Measurements from ENCODE around the gene MRPS30.
"Not testable (repeated sequence)": the region's sequence is repeated elsewhere in the genome, so short reads cannot be mapped to it uniquely, and the experiment has no call there.

Gene MRPS30

GRCh38 chr5:44814761-44815160 is 6.0 kb downstream of the MRPS30 start:
- TF ChIP-seq CTCF (IDR thresholded peaks at IDR 0.05; ENCODE audit: low read depth, low read length, missing control alignments) = no peak
- DNase-seq (ENCODE audit: low read depth) = no peak
- in situ Hi-C loops (cut with HindIII; ENCODE audit: low sequenced_read_pairs) = no loop called here
- H3K4me3 ChIP-seq (ENCODE audit: low read depth, low read length) = no peak overlapping the region

GRCh38 chr5:44821164-44821563 is 12.4 kb downstream of the MRPS30 start:
- in situ Hi-C loops (cut with HindIII; ENCODE audit: low sequenced_read_pairs) = no loop called here
- DNase-seq (ENCODE audit: low read depth) = no peak
- no peak for TF ChIP-seq CTCF (IDR thresholded peaks at IDR 0.05; ENCODE audit: low read depth, low read length, missing control alignments)
- H3K4me3 ChIP-seq (ENCODE audit: low read depth, low read length) = no peak overlapping the region

- DNase-seq (ENCODE audit: low read depth); H3K4me3 ChIP-seq (ENCODE audit: low read depth, low read length); in situ Hi-C loops (cut with HindIII; ENCODE audit: low sequenced_read_pairs): not testable (repeated sequence)
Measured at GRCh38 chr5:44824662-44825061, 15.9 kb downstream of the MRPS30 start.

- H3K4me3 ChIP-seq (ENCODE audit: low read depth, low read length) = no peak overlapping the region
- in situ Hi-C loops (cut with HindIII; ENCODE audit: low sequenced_read_pairs) = no loop called here
- DNase-seq (ENCODE audit: low read depth) = no peak
- no peak for TF ChIP-seq CTCF (IDR thresholded peaks at IDR 0.05; ENCODE audit: low read depth, low read length, missing control alignments)
Measured at GRCh38 chr5:44827681-44828080, 18.9 kb downstream of the MRPS30 start.

GRCh38 chr5:44828719-44829118 is 20.0 kb downstream of the MRPS30 start:
- no peak for DNase-seq (ENCODE audit: low read depth)
- no peak overlapping the region for H3K4me3 ChIP-seq (ENCODE audit: low read depth, low read length)
- in situ Hi-C loops (cut with HindIII; ENCODE audit: low sequenced_read_pairs) = no loop called here
- no peak for TF ChIP-seq CTCF (IDR thresholded peaks at IDR 0.05; ENCODE audit: low read depth, low read length, missing control alignments)

GRCh38 chr5:44830951-44831350 is 22.2 kb downstream of the MRPS30 start:
- H3K4me3 ChIP-seq (ENCODE audit: low read depth, low read length) = no peak overlapping the region
- no peak for DNase-seq (ENCODE audit: low read depth)
- in situ Hi-C loops (cut with HindIII; ENCODE audit: low sequenced_read_pairs) = no loop called here
- TF ChIP-seq CTCF (IDR thresholded peaks at IDR 0.05; ENCODE audit: low read depth, low read length, missing control alignments) = no peak

- TF ChIP-seq CTCF (IDR thresholded peaks at IDR 0.05; ENCODE audit: low read depth, low read length, missing control alignments) = no peak
- H3K4me3 ChIP-seq (ENCODE audit: low read depth, low read length) = no peak overlapping the region
- in situ Hi-C loops (cut with HindIII; ENCODE audit: low sequenced_read_pairs) = no loop called here
- DNase-seq (ENCODE audit: low read depth) = no peak
Measured at GRCh38 chr5:44833249-44833648, 24.5 kb downstream of the MRPS30 start.

Data from astrocyte of the cerebellum (primary cell).